HFFc6 (cell line): ENCODE measurements around the gene FOS. TPM values are rescaled to one million over a fixed set of nuclear protein-coding genes. Genes with fewer than 3 reads are reported as not detected.
A peak's percentile ranks its signal among the peaks of the same experiment; 100 is the strongest.
"Not testable (repeated sequence)": the region's sequence is repeated elsewhere in the genome, so short reads cannot be mapped to it uniquely, and the experiment has no call there.

Experiments used
- DNase-seq: peaks from one replicate; pipeline ENCODE4 v3.0.0-alpha.2; 2018
- H3K27ac Mint-ChIP-seq: 2 replicates; pipeline ENCODE4 v1.8.0; 2020; ENCODE audit warnings: mild to moderate bottlenecking, mixed read lengths
- H3K27me3 Mint-ChIP-seq: 2 replicates; pipeline ENCODE4 v1.8.0; 2021; ENCODE audit warnings: mild to moderate bottlenecking, moderate library complexity, mixed read lengths; ENCODE audit not compliant: insufficient read depth
- H3K36me3 Mint-ChIP-seq: 2 replicates; pipeline ENCODE4 v1.8.0; 2021; ENCODE audit warnings: low read depth, mixed read lengths
- H3K4me1 Mint-ChIP-seq: 2 replicates; pipeline ENCODE4 v1.8.0; 2020; ENCODE audit warnings: low read depth, mixed read lengths
- H3K4me3 Mint-ChIP-seq: 2 replicates; pipeline ENCODE4 v1.8.0; 2020; ENCODE audit warnings: mild to moderate bottlenecking, moderate library complexity, mixed read lengths
- H3K9me3 Mint-ChIP-seq: 2 replicates; pipeline ENCODE4 v1.8.0; 2020; ENCODE audit warnings: mild to moderate bottlenecking, mixed read lengths
- CTCF ChIP-seq: fragments of 200-600 bp; sonication (generic); IDR thresholded peaks from 2 replicates; pipeline ENCODE4 v1.5.0; 2021; ENCODE audit warnings: antibody characterized with exemption, mild to moderate bottlenecking
- total RNA-seq, 6 experiments: library from RNA; stranded (reverse); fragmentation: NEBNext Ultra II Directional; extraction: Animal tissue kit (Norgen Biotek cat#: 25700); gene quantifications; 2 replicates in 1 of 6; 3 replicates in 5 of 6; pipeline ENCODE4 v1.2.3, GENCODE V29; 2021

The FOS gene
- total RNA-seq, 6 experiments from 2014 or later, result 118 to 368 (median 342) TPM

GRCh38 chr14:75232597-75232996 lies 46.0 kb upstream of the FOS start:
- Mint-ChIP-seq H3K4me1 (peaks cover 34% of the 10 kb centered on the region), H3K4me3 (no peak overlapping the region), H3K36me3 (no peaks in the 10 kb centered on the region), H3K9me3 (no peaks in the 10 kb centered on the region), H3K27me3 (no peaks in the 10 kb centered on the region), H3K27ac (no peak overlapping the region)
- TF ChIP-seq CTCF, result no peak
- no peak for DNase-seq

GRCh38 chr14:75234173-75235115 lies 44.2 kb upstream of the FOS start:
- Mint-ChIP-seq H3K27me3 (peaks cover 2% of the 10 kb centered on the region; the same call in 1 of the 2 replicates), H3K4me3 (peak overlapping the region; percentile 56), H3K9me3 (no peaks in the 10 kb centered on the region), H3K36me3 (no peaks in the 10 kb centered on the region), H3K4me1 (peaks cover 34% of the 10 kb centered on the region), H3K27ac (peak overlapping the region; percentile 79)
- peak; percentile 75 for DNase-seq
- TF ChIP-seq CTCF, result no peak

- not testable (repeated sequence) for H3K9me3 Mint-ChIP-seq, H3K4me3 Mint-ChIP-seq, H3K27ac Mint-ChIP-seq, DNase-seq, H3K27me3 Mint-ChIP-seq, H3K36me3 Mint-ChIP-seq
- peaks cover 31% of the 10 kb centered on the region for H3K4me1 Mint-ChIP-seq
These were observed 43.4 kb upstream of the FOS start for GRCh38 chr14:75235198-75235597.

GRCh38 chr14:75236467-75236866 lies 42.2 kb upstream of the FOS start:
- no peak overlapping the region for H3K4me3 Mint-ChIP-seq
- no peaks in the 10 kb centered on the region for H3K9me3 Mint-ChIP-seq
- TF ChIP-seq CTCF, result no peak
- DNase-seq, result no peak
- peaks cover 2% of the 10 kb centered on the region; the same call in 1 of the 2 replicates for H3K27me3 Mint-ChIP-seq
- no peak overlapping the region for H3K27ac Mint-ChIP-seq
- H3K4me1 Mint-ChIP-seq, result peaks cover 23% of the 10 kb centered on the region
- H3K36me3 Mint-ChIP-seq, result no peaks in the 10 kb centered on the region

GRCh38 chr14:75236901-75237419 lies 41.7 kb upstream of the FOS start:
- Mint-ChIP-seq H3K27me3 (peaks cover 2% of the 10 kb centered on the region; the same call in 1 of the 2 replicates), H3K9me3 (no peaks in the 10 kb centered on the region), H3K27ac (no peak overlapping the region), H3K4me1 (peaks cover 23% of the 10 kb centered on the region), H3K36me3 (no peaks in the 10 kb centered on the region), H3K4me3 (no peak overlapping the region)
- no peak for TF ChIP-seq CTCF
- no peak for DNase-seq

- no peak for TF ChIP-seq CTCF
- peaks cover 4% of the 10 kb centered on the region for H3K27me3 Mint-ChIP-seq
- DNase-seq, result no peak
- H3K9me3 Mint-ChIP-seq, result no peaks in the 10 kb centered on the region
- no peak overlapping the region for H3K4me3 Mint-ChIP-seq
- H3K4me1 Mint-ChIP-seq, result peaks cover 27% of the 10 kb centered on the region
- no peaks in the 10 kb centered on the region for H3K36me3 Mint-ChIP-seq
- H3K27ac Mint-ChIP-seq, result no peak overlapping the region
These were observed 39.7 kb upstream of the FOS start for GRCh38 chr14:75238756-75239455.
